DOHH2 (cell line): ENCODE data around the gene CAMTA1.

Experiments used
- EZH2phosphoT487 ChIP-seq: fragments of 200-600 bp; sonication (generic); IDR thresholded peaks from 2 replicates; pipeline ENCODE4 v1.6.1; 2017; ENCODE audit warnings: borderline replicate concordance, mild to moderate bottlenecking, antibody characterized with exemption, low read length, moderate library complexity, mixed read lengths
- TF ChIP-seq, protein P1 (sequence below): fragments of 200-600 bp; sonication (generic); IDR thresholded peaks from one replicate; pipeline ENCODE4 v1.5.1; 2014; ENCODE audit warnings: antibody characterized with exemption, mild to moderate bottlenecking, low read depth, low read length; ENCODE audit not compliant: poor library complexity, severe bottlenecking

DNA sequence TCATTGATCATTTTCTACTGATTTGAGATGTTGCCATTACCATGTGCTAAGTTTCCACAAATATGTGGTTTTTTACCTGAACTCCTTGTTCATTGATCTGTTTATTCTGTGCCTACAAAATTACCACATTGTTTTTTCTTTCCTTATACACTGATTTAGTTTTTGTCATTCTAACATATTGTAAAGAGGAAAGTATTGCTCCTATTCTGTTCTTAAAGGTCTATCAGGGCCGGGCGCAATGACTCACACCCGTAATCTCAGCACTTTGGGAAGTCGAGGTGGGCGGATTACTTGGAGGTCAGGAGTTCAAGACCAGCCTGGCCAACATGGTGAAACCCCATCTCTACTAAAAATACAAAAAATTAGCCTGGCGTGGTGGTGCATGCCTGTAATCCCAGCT is 75.1 kb downstream of the CAMTA1 start:
- TF ChIP-seq, protein P1, sequence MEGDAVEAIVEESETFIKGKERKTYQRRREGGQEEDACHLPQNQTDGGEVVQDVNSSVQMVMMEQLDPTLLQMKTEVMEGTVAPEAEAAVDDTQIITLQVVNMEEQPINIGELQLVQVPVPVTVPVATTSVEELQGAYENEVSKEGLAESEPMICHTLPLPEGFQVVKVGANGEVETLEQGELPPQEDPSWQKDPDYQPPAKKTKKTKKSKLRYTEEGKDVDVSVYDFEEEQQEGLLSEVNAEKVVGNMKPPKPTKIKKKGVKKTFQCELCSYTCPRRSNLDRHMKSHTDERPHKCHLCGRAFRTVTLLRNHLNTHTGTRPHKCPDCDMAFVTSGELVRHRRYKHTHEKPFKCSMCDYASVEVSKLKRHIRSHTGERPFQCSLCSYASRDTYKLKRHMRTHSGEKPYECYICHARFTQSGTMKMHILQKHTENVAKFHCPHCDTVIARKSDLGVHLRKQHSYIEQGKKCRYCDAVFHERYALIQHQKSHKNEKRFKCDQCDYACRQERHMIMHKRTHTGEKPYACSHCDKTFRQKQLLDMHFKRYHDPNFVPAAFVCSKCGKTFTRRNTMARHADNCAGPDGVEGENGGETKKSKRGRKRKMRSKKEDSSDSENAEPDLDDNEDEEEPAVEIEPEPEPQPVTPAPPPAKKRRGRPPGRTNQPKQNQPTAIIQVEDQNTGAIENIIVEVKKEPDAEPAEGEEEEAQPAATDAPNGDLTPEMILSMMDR, result no peak
- no peak for TF ChIP-seq EZH2phosphoT487
